Common myeloid progenitor, CD34-positive (primary cell): Measurements from ENCODE around the gene MDFIC.
A peak's percentile ranks its signal among the peaks of the same experiment; 100 is the strongest.

Experiments used
- CTCF ChIA-PET: fragments of 350-600 bp; sonication (Branson Sonifier 250); formaldehyde crosslinking; loops from one replicate; lab custom pipeline; 2021; ENCODE audit warnings: antibody characterized with exemption; lab: Charles Lee
- POLR2A ChIA-PET: fragments of 350-600 bp; sonication (Branson Sonifier 250); formaldehyde crosslinking; loops from one replicate; lab custom pipeline; 2021; ENCODE audit warnings: antibody characterized with exemption; lab: Charles Lee
- DNase-seq, 3 donors: peaks; one replicate each; pipeline versions ENCODE4 v3.0.0 to v3.0.0-alpha.2; 2013
- H3K27ac ChIP-seq, 2 experiments: 1 replicate in 1 of 2; 2 replicates in 1 of 2; pipeline ENCODE4 v1.7.0; 2013; ENCODE audit warnings: inconsistent platforms in 2 of 2, low read length in 2 of 2, mild to moderate bottlenecking in 2 of 2, low read depth in 1 of 2, moderate library complexity in 1 of 2; ENCODE audit not compliant: severe bottlenecking in 2 of 2, insufficient read depth in 1 of 2, poor library complexity in 1 of 2
- H3K27me3 ChIP-seq, 5 experiments: replicated peaks in 2 of 5; 1 replicate in 3 of 5; 2 replicates in 2 of 5; pipeline versions ENCODE4 v1.6.1 to v1.7.0; 2013; ENCODE audit warnings: low read length in 4 of 5, mild to moderate bottlenecking in 2 of 5, moderate library complexity in 2 of 5, inconsistent platforms in 1 of 5; ENCODE audit not compliant: insufficient read depth in 5 of 5, control insufficient read depth in 4 of 5
- H3K36me3 ChIP-seq, 4 experiments: 1 replicate in 2 of 4; 2 replicates in 2 of 4; pipeline versions ENCODE4 v1.6.1 to v1.7.0; 2013; ENCODE audit warnings: low read length in 3 of 4, control low read depth in 1 of 4, mild to moderate bottlenecking in 1 of 4; ENCODE audit not compliant: control insufficient read depth in 4 of 4, insufficient read depth in 4 of 4
- H3K4me1 ChIP-seq, 4 experiments: 1 replicate in 3 of 4; 2 replicates in 1 of 4; pipeline versions ENCODE4 v1.6.1 to v1.7.1; 2013; ENCODE audit warnings: low read length in 3 of 4, mild to moderate bottlenecking in 3 of 4, control low read depth in 1 of 4, inconsistent platforms in 1 of 4, moderate library complexity in 1 of 4; ENCODE audit not compliant: control insufficient read depth in 4 of 4, insufficient read depth in 4 of 4; ENCODE audit errors: control extremely low read depth in 1 of 4
- H3K4me3 ChIP-seq, 7 experiments: 1 replicate in 4 of 7; 2 replicates in 3 of 7; pipeline versions ENCODE4 v1.5.1 to v1.7.0; 2013; ENCODE audit warnings: mild to moderate bottlenecking in 7 of 7, low read length in 6 of 7, moderate library complexity in 6 of 7, inconsistent platforms in 2 of 7, low read depth in 2 of 7, control low read depth in 1 of 7; ENCODE audit not compliant: insufficient read depth in 4 of 7, control insufficient read depth in 1 of 7; ENCODE audit errors: extremely low read depth in 1 of 7
- H3K9me3 ChIP-seq, 5 experiments: 1 replicate in 4 of 5; 2 replicates in 1 of 5; pipeline versions ENCODE4 v1.6.1 to v1.7.1; 2013; ENCODE audit warnings: low read length in 4 of 5, mild to moderate bottlenecking in 2 of 5, inconsistent platforms in 1 of 5, low read depth in 1 of 5, moderate library complexity in 1 of 5; ENCODE audit not compliant: control insufficient read depth in 4 of 5, insufficient read depth in 2 of 5; ENCODE audit errors: control extremely low read depth in 1 of 5
- WGBS: methylation state at CpG from one replicate; pipeline ENCODE4 v1.1.5; 2013; ENCODE audit not compliant: insufficient coverage; 5-methylcytosine and 5-hydroxymethylcytosine counted together

MDFIC gene

DNA sequence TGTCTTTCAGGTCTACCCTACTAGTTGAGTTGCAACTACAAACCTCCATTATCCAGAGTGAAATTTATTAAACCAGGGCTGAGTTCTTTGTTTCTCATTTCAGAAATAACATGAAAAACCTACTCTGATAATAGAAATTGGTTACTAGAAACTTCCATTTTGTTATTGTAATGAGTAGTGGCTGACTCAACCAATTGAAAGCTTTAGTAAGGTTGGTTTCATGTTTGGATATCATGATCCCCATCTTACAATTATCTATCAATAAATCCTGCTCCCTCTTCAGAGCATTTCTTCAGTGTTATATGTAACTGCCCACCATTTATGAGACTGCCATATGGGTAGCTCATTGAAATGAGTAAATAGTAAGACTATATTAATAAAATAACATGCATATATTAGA is 16.9 kb downstream of the MDFIC start:
- no peak overlapping the region for H3K27ac ChIP-seq
- H3K4me1 ChIP-seq, result peaks cover 0 to 6% (median 3%) of the 10 kb centered on the region in 4 experiments
- no peaks in the 10 kb centered on the region for H3K27me3 ChIP-seq
- no peak overlapping the region for H3K4me3 ChIP-seq
- POLR2A ChIA-PET, result no interaction called here
- no peaks in the 10 kb centered on the region for H3K9me3 ChIP-seq
- DNase-seq, result no peak
- peaks cover 0 to 12% (median 1%) of the 10 kb centered on the region in 4 experiments for H3K36me3 ChIP-seq
- CTCF ChIA-PET, result no interaction called here

DNA sequence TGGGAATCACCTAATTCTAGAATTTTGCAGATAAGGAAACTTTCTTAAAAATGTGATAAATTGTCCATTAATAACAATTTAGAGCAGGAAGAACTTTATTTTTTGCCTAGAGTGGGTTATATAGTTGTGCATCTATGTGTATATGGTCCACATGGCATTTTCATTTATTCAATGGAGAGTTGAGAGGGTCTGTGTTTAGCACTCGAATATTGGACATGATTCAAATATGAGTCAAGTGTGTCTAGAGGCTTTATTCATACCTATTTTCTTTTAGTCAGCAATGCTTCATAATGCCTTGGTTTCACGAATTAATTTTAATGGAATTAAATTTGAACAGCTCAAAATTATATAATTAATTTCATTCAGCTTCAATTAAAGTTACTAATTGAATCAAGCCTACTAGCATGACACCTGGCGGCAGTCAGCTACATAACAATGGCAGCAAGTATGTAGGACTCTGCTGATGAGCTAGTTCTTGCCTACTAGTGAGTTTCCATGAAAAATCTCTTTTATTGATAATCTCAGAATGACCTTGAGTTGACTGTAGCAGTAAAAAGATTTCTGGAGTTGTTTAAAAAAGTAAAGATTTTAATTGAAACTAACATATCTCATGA is 17.7 kb downstream of the MDFIC start:
- CTCF ChIA-PET, result interaction anchor here (0.9 kb wide), 1 partner anchor 11 kb away, joined by 3 read pairs; no protein-coding TSS in a partner anchor
- no peaks in the 10 kb centered on the region for H3K27me3 ChIP-seq
- peaks cover 0 to 6% (median 0%) of the 10 kb centered on the region in 4 experiments for H3K4me1 ChIP-seq
- H3K9me3 ChIP-seq, result no peaks in the 10 kb centered on the region
- POLR2A ChIA-PET, result no interaction called here
- peaks cover 0 to 12% (median 1%) of the 10 kb centered on the region in 4 experiments for H3K36me3 ChIP-seq
- 100% methylated on average over 1 of the region's 3 CpGs for WGBS
- no peak overlapping the region for H3K27ac ChIP-seq
- no peak for DNase-seq
- H3K4me3 ChIP-seq, result no peak overlapping the region

DNA sequence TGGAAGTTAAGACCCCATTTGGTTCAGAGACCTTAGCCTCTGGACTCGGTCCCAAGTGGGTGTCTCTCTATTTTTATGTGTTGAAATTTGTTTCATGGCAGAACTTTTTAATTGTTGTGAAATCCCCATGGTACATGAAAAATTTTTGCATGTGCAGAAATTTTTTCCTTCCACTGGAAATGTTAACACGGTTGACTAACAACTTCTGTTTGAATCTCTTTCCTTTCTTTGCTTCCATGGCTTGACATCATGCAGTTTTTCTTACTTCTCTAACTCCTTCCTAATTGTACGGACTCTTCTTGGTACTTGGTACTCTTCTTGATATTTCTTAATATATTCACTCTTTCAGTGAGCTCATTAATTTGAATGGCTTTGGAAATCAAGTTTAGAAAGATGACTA is 18.3 kb downstream of the MDFIC start:
- Histone ChIP-seq H3K27ac (no peak overlapping the region), H3K36me3 (peaks cover 0 to 14% (median 1%) of the 10 kb centered on the region in 4 experiments), H3K4me1 (peaks cover 0 to 11% (median under 1%) of the 10 kb centered on the region in 4 experiments), H3K4me3 (no peak overlapping the region), H3K27me3 (no peaks in the 10 kb centered on the region), H3K9me3 (no peaks in the 10 kb centered on the region)
- no peak for DNase-seq
- 100% methylated on average over 2 of the region's 3 CpGs for WGBS
- CTCF ChIA-PET, result interaction anchor here (0.9 kb wide), 1 partner anchor 10 kb away, joined by 3 read pairs; no protein-coding TSS in a partner anchor
- POLR2A ChIA-PET, result no interaction called here

DNA sequence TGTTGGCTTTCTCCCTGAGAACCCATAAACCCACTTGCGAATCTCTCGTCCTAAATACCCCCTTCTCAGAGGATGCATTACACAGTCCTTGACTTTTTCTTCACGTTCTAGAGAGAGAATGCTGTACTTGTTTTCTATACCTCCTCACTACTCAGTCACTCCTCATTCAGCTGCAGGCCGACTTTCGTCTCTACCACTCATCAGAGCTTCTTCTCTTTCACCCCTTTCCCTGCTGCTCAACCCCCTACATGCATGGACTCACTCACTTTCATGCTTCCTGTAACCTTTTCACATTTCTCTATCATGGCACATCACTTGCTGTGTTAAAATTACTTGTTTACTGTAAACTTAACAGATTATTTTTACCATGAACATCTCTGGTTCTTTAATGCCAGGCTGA is 19.8 kb downstream of the MDFIC start:
- Histone ChIP-seq H3K9me3 (no peaks in the 10 kb centered on the region), H3K27me3 (no peaks in the 10 kb centered on the region), H3K27ac (no peak overlapping the region), H3K36me3 (peaks cover 0 to 16% (median 1%) of the 10 kb centered on the region in 4 experiments), H3K4me3 (no peak overlapping the region), H3K4me1 (peaks cover 0 to 11% (median 3%) of the 10 kb centered on the region in 4 experiments)
- no peak for DNase-seq
- POLR2A ChIA-PET, result no interaction called here
- CTCF ChIA-PET, result interaction anchor here (0.6 kb wide), 1 partner anchor 10 kb away, joined by 3 read pairs; no protein-coding TSS in a partner anchor
- WGBS, result 96% methylated on average over 5 of the region's 5 CpGs

DNA sequence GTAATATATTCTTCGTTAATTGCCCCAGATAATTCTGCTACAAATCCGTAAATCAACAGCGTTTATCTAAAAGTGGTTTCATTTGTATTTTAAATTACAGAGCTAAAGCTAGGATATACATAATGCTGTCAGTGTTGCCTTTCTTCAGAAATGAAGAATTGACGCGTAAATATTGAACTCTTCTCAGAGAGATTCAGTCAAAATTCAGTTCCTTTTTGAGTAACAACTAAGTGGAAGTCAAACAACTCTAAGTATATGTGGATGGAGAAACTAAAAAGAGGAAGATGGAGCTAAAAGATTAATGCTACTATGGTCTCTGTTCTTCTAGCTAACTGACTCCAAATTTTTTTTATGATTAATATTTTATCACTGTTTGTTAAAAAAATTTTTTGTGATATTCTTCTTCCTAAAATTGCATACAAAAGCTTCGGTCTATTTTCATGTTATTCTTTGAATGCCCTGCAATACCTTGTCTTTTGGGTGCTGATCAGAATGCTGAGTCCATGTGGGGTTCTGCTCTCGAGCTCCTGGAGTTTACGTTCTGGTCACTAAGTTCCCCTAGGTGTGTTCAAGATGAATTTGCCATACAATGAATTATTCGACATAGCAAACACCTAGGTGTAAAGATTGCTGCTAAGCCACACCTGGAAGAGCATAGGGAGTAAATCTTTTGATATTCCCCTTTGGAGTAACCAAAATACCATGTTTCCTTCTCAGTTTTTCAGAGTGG is 20.7 kb downstream of the MDFIC start:
- H3K4me1 ChIP-seq, result peaks cover 0 to 11% (median 3%) of the 10 kb centered on the region in 4 experiments
- DNase-seq, result peak in 2 of 3 donors; percentile 23 to 32
- POLR2A ChIA-PET, result no interaction called here
- CTCF ChIA-PET, result interaction anchor here (0.9 to 1.0 kb wide), 2 partner anchors 13 to 30 kb away, joined by 3 read pairs; no protein-coding TSS in a partner anchor
- no peak overlapping the region for H3K27ac ChIP-seq
- no peaks in the 10 kb centered on the region for H3K9me3 ChIP-seq
- H3K27me3 ChIP-seq, result no peaks in the 10 kb centered on the region
- peaks cover 0 to 19% (median 1%) of the 10 kb centered on the region in 4 experiments for H3K36me3 ChIP-seq
- H3K4me3 ChIP-seq, result no peak overlapping the region
- 70% methylated on average over 5 of the region's 9 CpGs for WGBS

DNA sequence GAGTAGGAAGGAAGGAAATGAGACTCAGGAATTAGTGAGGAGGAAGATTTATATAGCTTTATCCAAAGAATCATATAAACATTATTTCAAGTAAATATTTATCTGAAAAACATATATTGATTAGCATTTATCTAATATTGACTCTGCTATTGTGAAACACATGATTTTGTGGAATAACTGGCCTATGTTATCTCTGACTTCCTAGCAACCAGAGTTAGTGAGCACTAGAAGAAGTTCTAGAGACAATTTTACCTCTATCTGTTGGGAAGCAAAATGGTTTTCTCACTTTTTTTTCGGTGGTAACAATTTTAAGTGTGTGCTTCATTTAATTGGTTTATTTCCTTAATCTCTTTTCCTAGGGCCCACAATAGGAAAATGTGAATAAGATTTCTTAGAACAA is 21.6 kb downstream of the MDFIC start:
- no peak for DNase-seq
- H3K9me3 ChIP-seq, result no peaks in the 10 kb centered on the region
- peaks cover 0 to 2% (median 0%) of the 10 kb centered on the region in 5 experiments for H3K27me3 ChIP-seq
- peaks cover 2 to 13% (median 4%) of the 10 kb centered on the region in 4 experiments for H3K4me1 ChIP-seq
- ChIA-PET CTCF (interaction anchor here (0.6 to 1.0 kb wide), 5 partner anchors 12 to 60 kb away, joined by 3 read pairs; no protein-coding TSS in a partner anchor), POLR2A (no interaction called here)
- no peak overlapping the region for H3K27ac ChIP-seq
- WGBS, result no CpG with 5 or more reads among the region's 1 CpG
- H3K4me3 ChIP-seq, result no peak overlapping the region
- peaks cover 0 to 19% (median 1%) of the 10 kb centered on the region in 4 experiments for H3K36me3 ChIP-seq
